ENCODE results near the gene YLPM1.

The YLPM1 gene

GRCh38 chr14:74762917-74763802, at the start of gene YLPM1:
YLPM1 (plus strand) TSS chr14:74763316; CDS start chr14:74763490, 174 bp downstream.
- no peaks in the 10 kb centered on the region for H3K27me3 Mint-ChIP-seq
- H3K36me3 Mint-ChIP-seq (ENCODE audit: insufficient read depth) = peaks cover 26% of the 10 kb centered on the region
- peak within 1 kb of the TSS; percentile 98 for H3K27ac Mint-ChIP-seq (ENCODE audit: low read depth)
- H3K4me3 Mint-ChIP-seq = peak within 1 kb of the TSS; percentile 96
- no peaks in the 10 kb centered on the region for H3K9me3 Mint-ChIP-seq
- DNase-seq (ENCODE audit: low spot score in 2 of 2) = peak; percentile 88 to 94
- ATAC-seq (replicated peaks; ENCODE audit: extremely low read depth, poor library complexity, severe bottlenecking) = peak; percentile 93
- H3K4me1 Mint-ChIP-seq = peaks cover 45% of the 10 kb centered on the region

GRCh38 chr14:74713395-74713735, 49.8 kb upstream of the YLPM1 start:
- H3K9me3 Mint-ChIP-seq = no peaks in the 10 kb centered on the region
- peaks cover 45% of the 10 kb centered on the region for H3K4me1 Mint-ChIP-seq
- H3K27ac Mint-ChIP-seq (ENCODE audit: low read depth) = peak overlapping the region; percentile 99
- ATAC-seq (replicated peaks; ENCODE audit: extremely low read depth, poor library complexity, severe bottlenecking) (no peak), DNase-seq (ENCODE audit: low spot score in 2 of 2) (no peak)
- peak overlapping the region; percentile 96 for H3K4me3 Mint-ChIP-seq
- H3K36me3 Mint-ChIP-seq (ENCODE audit: insufficient read depth) = peaks cover 38% of the 10 kb centered on the region
- no peaks in the 10 kb centered on the region for H3K27me3 Mint-ChIP-seq

GRCh38 chr14:74720526-74720925, 42.6 kb upstream of the YLPM1 start:
- Mint-ChIP-seq H3K36me3 (ENCODE audit: insufficient read depth) (peaks cover 58% of the 10 kb centered on the region), H3K4me1 (peaks cover 3% of the 10 kb centered on the region), H3K4me3 (no peak overlapping the region), H3K9me3 (no peaks in the 10 kb centered on the region), H3K27me3 (no peaks in the 10 kb centered on the region), H3K27ac (ENCODE audit: low read depth) (no peak overlapping the region)
- no peak for ATAC-seq (replicated peaks; ENCODE audit: extremely low read depth, poor library complexity, severe bottlenecking)
- no peak for DNase-seq (ENCODE audit: low spot score in 2 of 2)

- Mint-ChIP-seq H3K27ac (ENCODE audit: low read depth) (no peak overlapping the region), H3K27me3 (no peaks in the 10 kb centered on the region), H3K4me1 (no peaks in the 10 kb centered on the region), H3K4me3 (no peak overlapping the region), H3K9me3 (no peaks in the 10 kb centered on the region), H3K36me3 (ENCODE audit: insufficient read depth) (peaks cover 44% of the 10 kb centered on the region)
- ATAC-seq (replicated peaks; ENCODE audit: extremely low read depth, poor library complexity, severe bottlenecking) (no peak), DNase-seq (ENCODE audit: low spot score in 2 of 2) (no peak)
Observed at GRCh38 chr14:74723134-74723533, 40.0 kb upstream of the YLPM1 start.

- ATAC-seq (replicated peaks; ENCODE audit: extremely low read depth, poor library complexity, severe bottlenecking) (no peak), DNase-seq (ENCODE audit: low spot score in 2 of 2) (no peak)
- Mint-ChIP-seq H3K36me3 (ENCODE audit: insufficient read depth) (peaks cover 46% of the 10 kb centered on the region), H3K4me1 (peaks cover 6% of the 10 kb centered on the region), H3K9me3 (no peaks in the 10 kb centered on the region), H3K4me3 (no peak overlapping the region), H3K27me3 (no peaks in the 10 kb centered on the region), H3K27ac (ENCODE audit: low read depth) (no peak overlapping the region)
Observed at GRCh38 chr14:74732387-74732786, 30.7 kb upstream of the YLPM1 start.

GRCh38 chr14:74733221-74733620, 29.9 kb upstream of the YLPM1 start:
- H3K9me3 Mint-ChIP-seq = no peaks in the 10 kb centered on the region
- no peak overlapping the region for H3K4me3 Mint-ChIP-seq
- ATAC-seq (replicated peaks; ENCODE audit: extremely low read depth, poor library complexity, severe bottlenecking) (no peak), DNase-seq (ENCODE audit: low spot score in 2 of 2) (no peak)
- H3K27me3 Mint-ChIP-seq = no peaks in the 10 kb centered on the region
- H3K27ac Mint-ChIP-seq (ENCODE audit: low read depth) = no peak overlapping the region
- peaks cover 49% of the 10 kb centered on the region for H3K36me3 Mint-ChIP-seq (ENCODE audit: insufficient read depth)
- peaks cover 6% of the 10 kb centered on the region for H3K4me1 Mint-ChIP-seq

- no peak overlapping the region for H3K27ac Mint-ChIP-seq (ENCODE audit: low read depth)
- H3K4me1 Mint-ChIP-seq = no peaks in the 10 kb centered on the region
- no peaks in the 10 kb centered on the region for H3K27me3 Mint-ChIP-seq
- ATAC-seq (replicated peaks; ENCODE audit: extremely low read depth, poor library complexity, severe bottlenecking) (no peak), DNase-seq (ENCODE audit: low spot score in 2 of 2) (no peak)
- H3K9me3 Mint-ChIP-seq = no peaks in the 10 kb centered on the region
- peaks cover 47% of the 10 kb centered on the region for H3K36me3 Mint-ChIP-seq (ENCODE audit: insufficient read depth)
- H3K4me3 Mint-ChIP-seq = no peak overlapping the region
Observed at GRCh38 chr14:74735125-74735524, 28.0 kb upstream of the YLPM1 start.

GRCh38 chr14:74737753-74738325, 25.3 kb upstream of the YLPM1 start:
- DNase-seq (ENCODE audit: low spot score in 2 of 2) = no peak
- Mint-ChIP-seq H3K27ac (ENCODE audit: low read depth) (no peak overlapping the region), H3K4me3 (no peak overlapping the region), H3K9me3 (no peaks in the 10 kb centered on the region), H3K36me3 (ENCODE audit: insufficient read depth) (peaks cover 39% of the 10 kb centered on the region), H3K27me3 (no peaks in the 10 kb centered on the region), H3K4me1 (no peaks in the 10 kb centered on the region)
- ATAC-seq (replicated peaks; ENCODE audit: extremely low read depth, poor library complexity, severe bottlenecking) = no peak

- no peaks in the 10 kb centered on the region for H3K9me3 Mint-ChIP-seq
- H3K4me1 Mint-ChIP-seq = no peaks in the 10 kb centered on the region
- no peak for DNase-seq (ENCODE audit: low spot score in 2 of 2)
- no peak overlapping the region for H3K4me3 Mint-ChIP-seq
- no peaks in the 10 kb centered on the region for H3K27me3 Mint-ChIP-seq
- no peak for ATAC-seq (replicated peaks; ENCODE audit: extremely low read depth, poor library complexity, severe bottlenecking)
- peaks cover 34% of the 10 kb centered on the region for H3K36me3 Mint-ChIP-seq (ENCODE audit: insufficient read depth)
- H3K27ac Mint-ChIP-seq (ENCODE audit: low read depth) = no peak overlapping the region
Observed at GRCh38 chr14:74739293-74740030, 23.7 kb upstream of the YLPM1 start.

GRCh38 chr14:74747237-74747636, 15.9 kb upstream of the YLPM1 start:
- no peak overlapping the region for H3K4me3 Mint-ChIP-seq
- DNase-seq (ENCODE audit: low spot score in 2 of 2) (no peak), ATAC-seq (replicated peaks; ENCODE audit: extremely low read depth, poor library complexity, severe bottlenecking) (no peak)
- peaks cover 6% of the 10 kb centered on the region for H3K9me3 Mint-ChIP-seq
- H3K27me3 Mint-ChIP-seq = no peaks in the 10 kb centered on the region
- no peaks in the 10 kb centered on the region for H3K4me1 Mint-ChIP-seq
- no peak overlapping the region for H3K27ac Mint-ChIP-seq (ENCODE audit: low read depth)
- peaks cover 2% of the 10 kb centered on the region for H3K36me3 Mint-ChIP-seq (ENCODE audit: insufficient read depth)

- peaks cover 6% of the 10 kb centered on the region for H3K9me3 Mint-ChIP-seq
- no peak overlapping the region for H3K4me3 Mint-ChIP-seq
- no peak for DNase-seq (ENCODE audit: low spot score in 2 of 2)
- no peak for ATAC-seq (replicated peaks; ENCODE audit: extremely low read depth, poor library complexity, severe bottlenecking)
- no peaks in the 10 kb centered on the region for H3K36me3 Mint-ChIP-seq (ENCODE audit: insufficient read depth)
- no peak overlapping the region for H3K27ac Mint-ChIP-seq (ENCODE audit: low read depth)
- H3K27me3 Mint-ChIP-seq = no peaks in the 10 kb centered on the region
- no peaks in the 10 kb centered on the region for H3K4me1 Mint-ChIP-seq
Observed at GRCh38 chr14:74754157-74754556, 9.0 kb upstream of the YLPM1 start.

GRCh38 chr14:74754899-74755298, 8.2 kb upstream of the YLPM1 start:
- Mint-ChIP-seq H3K27ac (ENCODE audit: low read depth) (no peak overlapping the region), H3K4me3 (no peak overlapping the region), H3K4me1 (no peaks in the 10 kb centered on the region), H3K27me3 (no peaks in the 10 kb centered on the region), H3K36me3 (ENCODE audit: insufficient read depth) (no peaks in the 10 kb centered on the region), H3K9me3 (peaks cover 6% of the 10 kb centered on the region)
- ATAC-seq (replicated peaks; ENCODE audit: extremely low read depth, poor library complexity, severe bottlenecking) (no peak), DNase-seq (ENCODE audit: low spot score in 2 of 2) (no peak)

GRCh38 chr14:74756326-74756725, 6.8 kb upstream of the YLPM1 start:
- Mint-ChIP-seq H3K27ac (ENCODE audit: low read depth) (no peak overlapping the region), H3K27me3 (no peaks in the 10 kb centered on the region)

More at GRCh38 chr14:74756326-74756725, 6.8 kb upstream of the YLPM1 start:
- Mint-ChIP-seq H3K9me3 (peaks cover 6% of the 10 kb centered on the region), H3K36me3 (ENCODE audit: insufficient read depth) (no peaks in the 10 kb centered on the region), H3K4me1 (no peaks in the 10 kb centered on the region), H3K4me3 (no peak overlapping the region)
- no peak for ATAC-seq (replicated peaks; ENCODE audit: extremely low read depth, poor library complexity, severe bottlenecking)
- no peak for DNase-seq (ENCODE audit: low spot score in 2 of 2)
